ENCODE data around the gene SPATC1L.

DNA sequence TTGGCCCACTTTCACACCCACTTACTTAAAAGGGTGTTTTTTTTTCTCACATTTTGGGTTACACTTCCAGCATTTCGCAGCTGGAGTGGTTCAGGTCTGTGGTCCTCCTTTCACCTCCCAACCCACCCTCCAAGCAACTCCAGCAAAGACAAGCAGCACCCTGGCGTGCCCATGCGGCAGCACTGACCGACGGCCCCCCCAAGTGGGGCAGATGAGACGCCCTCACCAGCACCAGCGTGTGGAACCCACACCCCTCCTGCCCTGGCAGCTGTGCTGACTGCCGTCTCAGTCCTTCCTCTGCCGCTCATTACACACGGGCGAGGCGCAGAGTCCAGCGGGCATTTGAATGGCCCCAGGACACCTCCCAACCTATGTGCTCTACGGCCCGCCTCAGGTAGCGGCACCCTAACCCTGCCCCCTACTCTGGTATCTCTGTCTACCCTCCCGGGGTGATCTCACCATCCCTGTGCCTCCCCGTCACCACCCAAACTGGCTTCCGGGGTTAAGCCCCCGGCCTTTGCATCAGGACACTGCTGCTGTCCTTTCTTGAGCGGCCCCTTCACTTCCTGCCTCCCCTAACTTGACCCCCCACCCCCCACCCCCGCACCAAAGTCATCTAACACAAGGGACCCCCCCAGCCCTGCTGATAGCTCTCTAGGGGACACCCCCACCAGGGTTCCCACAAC, 33.4 kb upstream of the SPATC1L start:
- TF ChIP-seq CTCF (conservative IDR thresholded peaks at IDR 0.05; ENCODE audit: low read length): no peak
- no peak for TF ChIP-seq EZH2phosphoT487 (IDR thresholded peaks at IDR 0.05; ENCODE audit: borderline replicate concordance, low read depth, low read length)

All from OCI-LY7 (cell line).